GM10266 (cell line): ENCODE data around the gene GLT8D2.

Experiments
- DNase-seq: peaks from one replicate; pipeline ENCODE4 v3.0.0; 2012; ENCODE audit errors: extremely low spot score
- CTCF ChIP-seq: IDR thresholded peaks from 2 replicates; pipeline ENCODE4 v1.5.1; 2012; ENCODE audit warnings: mild to moderate bottlenecking, low read depth; ENCODE audit not compliant: control insufficient read depth, insufficient read depth; ENCODE audit errors: missing control alignments

GLT8D2 gene, protein sequence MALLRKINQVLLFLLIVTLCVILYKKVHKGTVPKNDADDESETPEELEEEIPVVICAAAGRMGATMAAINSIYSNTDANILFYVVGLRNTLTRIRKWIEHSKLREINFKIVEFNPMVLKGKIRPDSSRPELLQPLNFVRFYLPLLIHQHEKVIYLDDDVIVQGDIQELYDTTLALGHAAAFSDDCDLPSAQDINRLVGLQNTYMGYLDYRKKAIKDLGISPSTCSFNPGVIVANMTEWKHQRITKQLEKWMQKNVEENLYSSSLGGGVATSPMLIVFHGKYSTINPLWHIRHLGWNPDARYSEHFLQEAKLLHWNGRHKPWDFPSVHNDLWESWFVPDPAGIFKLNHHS

GRCh38 chr12:104049903-104050356 is at the start of gene GLT8D2:
TSS of gene GLT8D2 (minus strand) at chr12:104050187. CDS start at chr12:104019648, 30,539 bp downstream.
- TF ChIP-seq CTCF = no peak
- DNase-seq = no peak

DNA sequence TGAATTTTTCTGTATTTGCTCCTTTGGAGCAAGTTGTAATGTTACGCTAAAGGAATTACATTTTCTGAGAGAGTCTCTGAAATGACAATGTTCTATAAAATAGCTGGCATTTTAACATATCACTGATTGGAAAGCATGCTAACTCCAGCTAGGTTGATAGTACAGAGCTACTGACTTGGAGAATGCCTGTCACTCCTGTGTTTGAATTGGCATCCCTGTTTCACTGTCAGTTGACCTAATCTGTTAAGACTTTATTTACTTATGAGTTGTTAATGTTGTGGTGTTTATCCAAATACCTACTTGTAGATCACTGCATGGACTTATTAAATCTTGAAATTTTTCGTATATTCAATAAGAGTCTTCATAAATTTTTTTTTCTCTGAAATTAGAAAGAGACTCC is 48.0 kb upstream of the GLT8D2 start:
- no peak for TF ChIP-seq CTCF
- no peak for DNase-seq

- TF ChIP-seq CTCF = no peak
- DNase-seq = no peak
These were observed 45.3 kb upstream of the GLT8D2 start for GRCh38 chr12:104095289-104095688.

DNA sequence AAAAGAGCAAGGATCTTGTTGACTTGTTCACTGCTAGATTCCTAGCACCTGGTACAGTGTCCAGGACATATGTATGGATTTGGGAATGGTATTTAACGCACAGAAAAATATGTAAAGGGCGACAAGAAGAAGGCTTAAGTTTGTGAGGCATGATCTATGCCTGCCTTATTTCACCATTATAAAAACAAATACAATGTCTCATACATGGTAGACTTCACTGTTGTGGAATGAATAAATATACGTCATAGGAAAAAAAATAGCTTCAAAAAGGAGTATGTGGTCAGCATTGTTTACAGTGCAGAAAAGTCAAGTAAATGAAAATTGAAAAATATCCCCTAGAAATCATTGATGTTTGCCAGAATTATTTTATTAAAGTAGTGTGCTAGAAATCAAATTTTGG is 44.3 kb upstream of the GLT8D2 start:
- DNase-seq = no peak
- TF ChIP-seq CTCF = no peak

DNA sequence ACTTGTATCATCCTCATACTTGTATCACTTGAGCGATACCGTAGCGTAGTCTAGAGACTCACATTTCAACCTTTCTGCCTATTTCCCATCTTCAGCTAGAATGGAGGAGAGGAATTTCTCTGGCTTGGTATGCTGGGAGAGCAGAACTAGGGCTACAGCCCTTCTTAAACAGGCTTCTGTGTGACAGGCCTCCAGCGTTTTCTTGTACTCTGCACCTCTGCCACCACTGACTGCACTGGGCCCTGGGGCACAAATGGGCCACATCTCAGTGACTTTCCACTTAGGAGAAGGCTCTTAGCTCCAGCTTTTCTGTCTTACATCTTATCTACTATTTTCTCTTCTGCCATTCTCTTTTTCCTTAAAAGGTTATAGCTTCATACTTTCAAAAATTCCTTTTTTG is 41.1 kb upstream of the GLT8D2 start:
- DNase-seq = no peak
- TF ChIP-seq CTCF = no peak

DNA sequence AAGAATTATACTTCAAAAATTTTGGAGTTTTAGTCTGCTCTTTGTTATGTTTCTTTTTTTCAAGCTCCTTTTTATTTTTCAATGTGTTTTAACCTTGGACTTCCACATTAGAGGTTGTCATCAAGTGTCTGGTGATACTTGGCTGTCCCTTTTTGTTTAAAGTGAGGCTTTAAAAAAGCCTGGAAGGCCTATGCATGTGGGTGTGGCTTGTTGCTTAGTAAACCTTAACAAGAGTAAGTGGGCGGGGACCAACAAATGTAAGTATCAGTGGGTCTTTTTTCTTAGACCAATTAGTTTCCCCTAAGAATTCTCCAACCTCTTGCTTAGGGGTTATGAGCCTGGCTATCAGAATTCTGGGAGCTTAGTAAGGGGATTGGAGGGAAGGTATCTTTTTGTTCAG is 40.7 kb upstream of the GLT8D2 start:
- no peak for TF ChIP-seq CTCF
- DNase-seq = no peak

GRCh38 chr12:104083769-104084475 is 33.9 kb upstream of the GLT8D2 start:
- no peak for TF ChIP-seq CTCF
- peak; percentile 62 for DNase-seq
